HG02981 (cell line): ENCODE measurements around the gene RADX.
A peak's percentile ranks its signal among the peaks of the same experiment; 100 is the strongest.
"Not testable (repeated sequence)": the region's sequence is repeated elsewhere in the genome, so short reads cannot be mapped to it uniquely, and the experiment has no call there.

Experiments used
- ATAC-seq: cut with Tn5 transposase; IDR thresholded peaks from one replicate; pipeline ENCODE4 v1.9.1; 2021; ENCODE audit warnings: mild to moderate bottlenecking, moderate library complexity; ENCODE audit not compliant: unreplicated experiment

Gene RADX, protein sequence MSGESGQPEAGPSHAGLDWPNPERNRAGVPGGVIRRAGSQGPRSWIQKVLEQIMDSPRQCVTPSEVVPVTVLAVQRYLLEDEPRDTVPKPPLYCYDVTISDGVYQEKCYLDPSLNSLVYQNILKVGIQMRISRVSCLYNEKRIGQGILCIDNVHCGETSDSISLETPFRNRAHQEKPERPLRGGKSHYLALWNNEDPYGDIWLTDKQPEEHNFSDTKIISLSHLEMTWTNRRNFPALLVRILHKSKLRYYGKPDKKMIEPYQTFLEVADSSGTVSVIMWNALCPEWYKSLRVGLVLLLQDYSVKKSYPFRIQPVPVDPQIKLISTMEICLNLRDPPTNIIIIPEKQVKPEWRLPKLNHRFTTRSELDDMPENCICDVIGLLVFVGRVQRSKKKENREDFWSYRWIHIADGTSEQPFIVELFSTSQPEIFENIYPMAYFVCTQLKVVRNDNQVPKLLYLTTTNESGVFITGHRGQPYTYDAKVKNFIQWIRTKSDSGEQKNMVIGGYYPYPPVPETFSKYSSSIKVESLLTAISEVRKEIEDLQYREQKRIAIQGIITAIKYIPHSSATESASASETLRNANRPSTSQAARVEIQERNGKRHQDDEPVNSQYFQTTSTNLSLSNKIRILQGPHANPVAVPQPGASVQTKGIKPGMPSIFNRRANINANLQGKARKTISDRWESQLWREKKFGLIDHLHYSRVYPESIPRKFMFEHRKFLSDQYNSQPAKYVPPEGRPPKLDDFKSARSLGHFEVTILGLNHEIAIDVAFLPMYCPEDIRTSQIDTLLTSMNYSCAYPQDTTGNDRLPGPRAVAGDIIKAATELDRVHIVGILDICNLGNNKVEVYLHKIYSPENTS

DNA sequence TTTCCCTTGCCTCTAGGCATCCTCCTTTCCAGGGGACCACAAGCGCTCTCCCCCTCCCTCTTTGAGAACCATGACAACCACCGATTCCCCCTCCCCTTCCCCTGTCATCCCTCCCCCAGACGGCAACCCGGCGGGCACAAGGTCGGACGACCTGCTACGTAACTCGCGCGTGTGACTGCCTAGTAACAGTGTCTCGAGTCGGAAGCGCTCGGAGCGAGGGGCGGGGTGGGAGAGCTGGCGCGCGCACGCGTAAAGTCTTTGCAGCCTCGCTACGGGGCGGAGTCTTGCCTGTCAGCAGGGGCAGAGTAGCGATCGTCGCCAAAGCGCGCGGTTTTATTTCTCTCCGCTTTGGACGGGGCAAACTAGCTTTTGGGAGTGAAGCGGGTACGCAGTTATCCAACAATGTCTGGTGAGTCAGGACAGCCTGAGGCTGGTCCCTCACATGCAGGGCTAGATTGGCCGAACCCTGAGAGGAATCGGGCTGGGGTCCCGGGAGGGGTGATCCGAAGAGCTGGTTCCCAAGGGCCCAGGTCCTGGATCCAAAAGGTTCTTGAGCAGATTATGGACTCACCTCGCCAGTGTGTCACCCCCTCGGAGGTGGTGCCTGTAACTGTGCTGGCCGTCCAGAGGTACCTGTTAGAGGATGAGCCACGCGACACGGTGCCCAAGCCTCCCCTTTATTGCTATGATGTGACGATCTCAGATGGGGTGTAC lies at the start of gene RADX:
Gene RADX, plus strand, starts transcription at position 300 of the 714 bp plus-strand sequence. Its CDS starts 103 bp downstream, at position 403.
- peak; percentile 97 for ATAC-seq

DNA sequence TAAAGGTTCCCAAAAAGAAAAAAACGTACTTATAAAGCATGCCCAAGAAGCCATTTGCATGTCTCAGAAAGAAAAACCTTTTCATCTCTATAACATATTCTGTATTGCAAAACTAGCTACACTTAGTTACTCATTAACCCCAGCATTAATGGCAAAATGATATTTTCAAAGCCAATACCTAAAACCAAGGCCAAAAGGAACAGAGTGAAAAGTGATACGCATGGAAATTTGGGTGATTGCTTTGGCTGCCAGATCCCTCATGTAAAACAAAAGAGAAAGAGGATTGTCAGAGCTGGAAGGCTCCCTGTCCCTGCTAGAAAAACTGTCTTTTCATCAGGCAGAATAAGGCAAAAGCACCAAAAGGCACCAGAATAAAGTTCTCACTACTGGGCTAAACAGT lies 46.8 kb upstream of the RADX start:
- ATAC-seq = no peak

DNA sequence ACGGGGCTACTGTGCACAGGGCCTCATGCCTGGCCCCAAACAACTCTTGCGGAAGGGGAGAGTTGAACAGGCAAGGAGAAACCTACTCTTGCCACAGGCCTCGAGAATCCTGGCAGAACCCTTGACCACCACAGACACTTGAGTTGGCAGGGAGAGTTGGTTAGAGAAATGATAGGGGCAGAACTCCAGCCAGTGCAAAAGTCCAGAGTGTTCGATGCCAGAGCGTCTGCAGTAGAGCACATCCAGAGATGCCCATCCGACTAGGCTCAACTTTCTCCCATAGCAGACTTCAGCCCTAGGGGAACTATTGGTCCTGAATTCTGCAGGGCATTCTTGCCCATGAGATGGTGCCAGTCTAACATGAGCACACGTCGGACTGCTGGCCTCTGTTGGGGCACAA lies 45.4 kb upstream of the RADX start:
- ATAC-seq = no peak

DNA sequence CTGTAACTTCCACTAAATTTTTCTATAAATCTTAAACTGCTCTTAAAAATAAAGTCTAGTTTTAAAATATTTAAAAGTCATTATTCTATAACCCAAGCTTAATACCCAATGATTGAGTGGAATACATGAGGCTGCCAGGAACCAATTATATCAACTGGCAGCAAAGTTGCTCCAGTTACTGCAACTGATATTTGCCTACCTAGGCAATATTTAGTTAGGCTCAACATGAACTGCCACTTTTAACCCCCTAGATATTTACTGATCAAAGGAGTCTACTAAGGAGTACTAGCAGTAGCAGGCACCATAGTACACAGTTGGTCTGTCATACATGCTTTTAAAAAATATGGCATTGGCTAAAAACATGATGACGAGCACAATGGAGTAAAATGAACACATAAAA lies 29.9 kb upstream of the RADX start:
- ATAC-seq = no peak

DNA sequence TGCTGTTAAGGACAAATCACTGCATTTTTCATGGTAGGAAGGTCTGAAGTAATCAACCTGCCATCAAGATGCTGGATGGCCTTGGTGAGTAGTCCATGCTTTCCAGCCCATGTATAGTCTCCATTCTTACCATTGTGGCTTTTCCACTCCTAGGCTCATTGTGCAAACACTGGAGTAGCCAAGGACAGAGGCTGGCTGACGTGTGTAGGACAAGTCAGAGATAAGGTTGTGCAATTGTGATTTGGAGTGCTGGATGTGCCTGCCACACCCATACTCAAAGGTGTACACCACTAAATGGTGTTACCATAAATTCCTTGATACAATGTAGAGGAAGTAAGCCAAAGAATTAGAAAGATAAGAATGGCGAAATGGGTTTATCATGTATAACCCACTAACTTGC lies 26.3 kb upstream of the RADX start:
- ATAC-seq = no peak

DNA sequence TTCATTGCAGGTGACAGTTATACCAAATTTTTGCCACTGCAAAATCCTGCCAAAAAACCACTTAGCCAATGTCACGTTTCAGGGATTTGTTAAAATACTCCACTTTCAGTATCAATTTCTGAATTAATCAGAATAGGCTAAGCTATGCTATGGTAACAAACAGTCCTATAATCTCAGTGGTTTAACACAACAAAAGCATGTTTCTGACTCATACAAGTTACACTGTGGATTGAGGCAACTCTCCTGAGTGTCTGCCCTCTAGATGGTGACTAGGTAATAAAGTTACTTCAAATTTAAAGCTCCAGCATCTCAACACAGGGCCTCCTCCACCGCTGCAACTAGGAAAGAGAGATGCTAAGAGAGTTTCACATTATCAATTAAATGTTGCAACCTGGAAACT lies 23.0 kb upstream of the RADX start:
- ATAC-seq = no peak

DNA sequence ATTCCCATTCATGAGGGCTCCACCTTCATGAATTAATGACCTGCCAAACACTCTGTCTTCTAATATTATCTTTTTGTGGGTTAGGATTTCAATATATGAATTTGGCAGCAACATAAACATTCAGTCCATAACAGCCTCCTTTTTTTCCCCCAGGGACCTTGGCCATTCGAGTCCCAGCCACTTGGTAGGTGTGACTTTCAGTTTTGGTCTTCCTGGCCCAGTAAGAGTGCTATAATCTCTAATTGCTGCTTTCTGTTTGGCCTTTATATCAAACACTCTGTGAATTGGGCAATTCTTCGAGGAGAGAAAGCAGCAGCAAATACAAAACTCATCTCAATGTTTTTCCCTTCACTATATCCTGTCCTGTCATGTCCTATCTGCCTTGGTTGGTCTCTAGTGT lies 12.4 kb upstream of the RADX start:
- no peak for ATAC-seq

DNA sequence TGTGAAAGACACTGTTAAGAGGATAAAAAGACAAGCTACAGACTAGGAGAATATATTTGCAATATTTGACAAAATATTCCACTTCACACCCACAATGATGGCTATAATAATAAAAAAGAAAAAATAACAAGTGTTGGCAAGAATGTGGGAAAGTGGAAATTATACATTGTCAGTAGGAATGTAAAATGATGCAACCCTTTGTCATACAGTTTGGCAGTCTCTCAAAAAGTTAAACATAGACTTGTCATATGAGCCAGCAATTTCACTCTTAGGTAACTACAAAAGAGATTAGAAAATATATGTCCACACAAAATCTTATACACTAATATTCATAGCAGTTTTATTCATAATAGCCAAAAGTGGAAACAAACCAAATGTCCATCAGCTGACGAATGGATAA lies 5.2 kb upstream of the RADX start:
- ATAC-seq = no peak

DNA sequence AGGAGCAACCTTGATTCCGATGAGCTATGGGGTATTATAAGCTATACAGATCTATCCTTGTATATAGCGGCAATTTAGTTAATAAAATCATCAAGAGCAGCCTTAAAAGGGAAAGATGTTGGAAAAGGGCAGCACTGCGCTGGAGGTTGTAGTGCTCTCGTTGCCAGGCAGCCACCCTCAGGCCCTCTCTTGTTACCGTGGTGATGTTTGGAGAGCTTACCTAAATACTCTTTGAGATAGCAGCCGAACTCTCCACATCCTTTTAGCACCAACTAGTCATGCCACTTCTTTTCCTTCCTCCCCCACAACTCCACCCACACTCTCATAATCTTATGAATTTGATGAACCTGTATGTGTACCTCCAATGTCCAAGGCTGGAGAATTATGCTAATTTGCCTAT lies 3.8 kb upstream of the RADX start:
- ATAC-seq = no peak

DNA sequence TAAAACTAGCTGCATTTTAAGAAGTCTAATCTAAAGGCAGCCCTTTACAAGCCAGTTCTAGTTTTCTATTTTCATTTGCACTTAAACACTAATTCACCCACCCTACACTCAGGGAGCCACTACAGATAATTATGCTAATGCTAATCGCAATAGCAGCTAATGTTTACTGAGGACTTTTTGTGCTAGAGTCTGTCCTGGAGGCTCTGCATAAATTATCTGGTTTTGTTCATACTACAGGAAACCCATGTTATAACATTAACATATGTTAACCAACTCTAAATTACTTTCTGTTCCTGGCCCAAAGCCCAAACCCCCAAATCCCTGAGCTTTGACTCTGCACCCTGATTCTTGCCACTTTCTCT lies 480 bp upstream of the RADX start:
- ATAC-seq = peak; percentile 8

DNA sequence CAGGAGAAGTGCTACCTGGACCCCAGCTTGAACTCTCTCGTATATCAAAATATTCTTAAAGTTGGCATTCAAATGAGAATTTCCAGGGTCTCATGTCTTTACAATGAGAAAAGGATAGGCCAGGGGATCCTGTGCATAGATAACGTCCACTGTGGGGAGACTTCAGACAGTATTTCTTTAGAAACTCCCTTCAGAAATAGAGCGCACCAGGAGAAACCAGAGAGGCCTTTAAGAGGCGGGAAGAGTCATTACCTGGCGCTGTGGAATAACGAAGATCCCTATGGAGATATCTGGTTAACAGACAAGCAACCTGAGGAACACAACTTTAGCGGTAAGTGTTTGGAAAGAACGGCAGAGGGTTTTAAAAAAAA lies 600 bp downstream of the RADX start:
- peak; percentile 7 for ATAC-seq

DNA sequence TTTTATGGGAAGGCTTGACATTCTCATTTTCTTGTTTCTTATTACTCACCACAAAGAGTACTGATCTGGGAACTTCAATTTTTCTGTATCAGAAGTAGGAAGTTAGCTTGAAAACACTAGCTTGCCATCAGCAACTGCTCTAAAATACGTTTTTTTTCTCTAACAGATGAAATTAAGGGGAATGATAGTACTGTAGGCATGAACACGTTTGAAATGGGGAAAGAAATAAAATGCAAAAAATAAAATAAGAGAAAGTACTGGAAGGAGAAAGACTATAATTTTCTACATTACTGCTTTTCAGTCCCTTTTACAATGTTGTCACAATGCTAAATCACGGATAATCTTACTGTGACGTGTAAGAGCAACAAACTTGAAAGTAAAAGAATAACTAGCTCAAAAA lies 1.5 kb downstream of the RADX start:
- no peak for ATAC-seq

DNA sequence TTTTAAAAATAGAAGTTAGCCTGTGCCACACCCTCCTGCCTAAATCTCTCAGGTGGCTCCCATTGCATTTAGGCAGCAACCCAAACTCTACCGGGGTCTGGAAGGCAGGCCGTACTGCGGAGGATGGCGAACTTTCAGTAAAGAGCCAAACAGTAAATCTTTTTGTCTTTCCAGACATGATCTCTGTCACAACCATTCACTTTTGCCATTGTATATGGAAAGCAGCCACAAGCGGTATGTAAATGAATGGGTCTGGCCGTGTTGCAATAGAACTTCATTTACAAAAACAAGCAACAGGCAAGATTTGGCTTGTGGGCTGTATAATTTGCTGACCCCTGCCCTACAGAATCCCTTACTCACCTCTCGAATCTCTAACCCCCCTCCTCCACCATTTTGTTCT lies 3.3 kb downstream of the RADX start:
- no peak for ATAC-seq

DNA sequence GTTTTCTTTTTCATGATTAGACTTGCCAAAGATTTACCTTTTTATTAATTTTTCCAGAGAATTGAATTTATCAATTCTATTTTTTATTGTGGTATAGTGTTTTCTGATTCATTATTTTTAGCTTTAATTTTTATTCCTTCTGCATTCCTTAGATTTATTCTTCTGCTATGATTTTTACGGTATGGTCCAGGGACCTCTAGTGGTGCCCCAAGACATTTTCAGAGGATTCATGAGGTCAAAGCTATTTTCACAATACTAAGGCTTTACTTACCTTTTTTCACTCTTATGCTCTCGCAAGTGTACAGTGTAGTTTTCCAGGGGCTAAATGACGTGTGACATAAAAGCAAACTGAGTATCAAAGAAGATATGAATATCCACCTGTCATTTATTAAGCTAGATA lies 8.0 kb downstream of the RADX start:
- ATAC-seq = no peak

DNA sequence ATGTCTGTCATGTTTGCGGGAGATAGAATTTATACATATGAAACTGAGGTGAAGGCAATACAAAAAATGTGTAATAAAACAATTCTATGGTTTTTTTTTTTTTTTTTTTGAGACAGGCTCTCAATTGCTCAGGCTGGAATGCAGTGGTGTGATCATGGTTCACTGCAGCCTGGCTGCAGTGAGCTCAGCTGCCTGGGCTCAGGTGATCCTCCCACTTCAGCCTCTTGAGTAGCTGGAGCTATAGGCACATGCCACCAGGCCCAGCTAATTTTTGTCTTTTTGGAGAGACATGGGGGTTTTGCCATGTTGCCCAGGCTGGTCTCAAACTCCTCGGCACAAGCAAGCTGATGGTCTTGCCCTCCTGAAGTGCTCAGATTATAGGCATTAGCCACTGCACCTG lies 10.1 kb downstream of the RADX start:
- ATAC-seq = no peak

DNA sequence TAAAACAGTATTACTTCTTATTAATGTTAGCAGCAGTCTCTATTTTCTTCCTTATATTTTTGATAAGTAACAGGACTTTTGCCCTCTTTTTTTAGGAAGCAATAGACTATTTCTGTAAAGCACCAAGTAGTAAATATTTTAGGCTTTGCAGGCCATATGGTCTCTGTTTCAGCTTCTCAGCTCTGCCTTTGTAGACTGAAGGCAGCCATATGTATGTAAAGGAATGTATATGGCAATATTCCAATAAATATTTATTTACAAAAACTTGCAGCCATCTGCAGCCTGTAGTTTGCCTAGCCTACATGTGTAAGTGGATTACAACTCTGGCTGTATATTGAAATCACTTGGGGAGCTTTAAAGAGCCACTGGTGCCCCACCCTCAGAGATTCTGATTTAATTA lies 15.0 kb downstream of the RADX start:
- ATAC-seq = no peak

DNA sequence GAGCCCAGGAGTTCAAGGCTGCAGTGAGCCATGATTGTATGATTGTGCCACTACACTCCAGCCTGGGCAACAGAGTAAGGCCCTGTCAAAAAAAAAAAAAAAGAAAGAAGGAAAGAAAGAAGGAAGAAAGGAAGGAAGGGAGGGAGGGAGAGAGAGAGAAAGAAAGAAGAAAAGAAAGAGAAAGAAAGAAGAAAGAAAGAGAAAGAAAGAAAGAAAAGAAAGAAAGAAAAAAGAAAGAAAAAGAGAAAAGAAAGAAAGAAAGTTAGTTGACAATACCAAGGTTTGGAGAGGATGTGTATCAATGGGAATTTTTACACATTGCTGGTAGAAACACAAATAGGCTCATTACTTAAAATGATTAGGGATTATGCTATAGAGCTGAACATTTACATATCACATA lies 19.8 kb downstream of the RADX start:
- no peak for ATAC-seq

DNA sequence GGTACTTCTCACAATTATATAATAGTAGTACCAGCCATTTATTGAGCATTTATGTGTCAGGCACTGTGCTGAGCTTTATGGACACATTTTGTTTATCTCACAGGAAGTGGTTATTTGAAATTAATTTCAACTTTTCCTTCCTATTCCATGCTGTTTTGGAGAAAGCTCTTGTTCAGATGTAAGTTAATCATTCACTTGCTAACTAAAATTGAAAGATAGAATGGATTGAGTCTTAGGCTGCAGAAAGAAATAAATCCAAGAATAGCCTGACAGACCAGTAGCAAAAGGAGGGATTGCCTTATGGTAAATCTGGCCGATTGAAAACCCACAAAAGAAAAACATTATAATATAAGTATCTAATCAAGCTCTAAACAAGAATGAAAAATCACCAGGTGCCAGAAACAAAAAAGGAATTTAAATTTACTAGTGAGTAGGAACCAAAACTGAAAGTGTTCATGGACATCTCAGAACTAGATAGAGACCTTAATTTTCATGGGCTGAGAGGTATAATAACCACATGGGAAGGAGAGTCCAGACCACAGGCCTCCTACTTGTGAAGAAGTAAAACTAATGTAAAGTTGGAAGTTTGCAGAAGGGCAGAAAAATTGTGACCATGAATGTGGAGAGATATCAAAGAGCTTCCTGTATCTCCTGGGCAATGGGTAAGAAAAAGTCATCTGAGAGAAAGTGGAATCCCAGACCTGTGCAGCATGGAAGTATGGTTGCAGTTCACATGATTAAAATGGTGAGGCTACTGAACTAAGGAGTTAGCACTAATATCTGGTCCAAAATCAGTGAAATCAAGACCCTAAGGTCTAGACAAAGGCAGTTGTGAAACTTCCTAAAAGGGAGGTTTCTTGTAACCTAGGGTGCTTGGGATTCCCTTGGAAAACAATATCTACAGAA lies 38.0 kb downstream of the RADX start:
- ATAC-seq = peak; percentile 98

DNA sequence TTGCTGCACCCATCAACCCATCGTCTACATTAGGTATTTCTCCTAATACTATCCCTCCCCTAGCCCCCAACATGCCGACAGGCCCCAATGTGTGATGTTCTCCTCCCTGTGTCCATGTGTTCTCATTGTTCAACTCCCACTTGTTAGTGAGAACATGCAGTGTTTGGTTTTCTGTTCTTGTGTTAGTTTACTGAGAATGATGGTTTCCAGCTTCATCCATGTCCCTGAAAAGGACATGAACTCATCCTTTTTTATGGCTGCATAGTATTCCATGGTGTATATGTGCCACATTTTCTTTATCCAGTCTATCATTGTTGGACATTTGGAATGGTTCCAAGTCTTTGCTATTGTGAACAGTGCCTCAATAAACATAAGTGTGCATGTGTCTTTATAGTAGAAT lies 41.8 kb downstream of the RADX start:
- ATAC-seq = not testable (repeated sequence)

DNA sequence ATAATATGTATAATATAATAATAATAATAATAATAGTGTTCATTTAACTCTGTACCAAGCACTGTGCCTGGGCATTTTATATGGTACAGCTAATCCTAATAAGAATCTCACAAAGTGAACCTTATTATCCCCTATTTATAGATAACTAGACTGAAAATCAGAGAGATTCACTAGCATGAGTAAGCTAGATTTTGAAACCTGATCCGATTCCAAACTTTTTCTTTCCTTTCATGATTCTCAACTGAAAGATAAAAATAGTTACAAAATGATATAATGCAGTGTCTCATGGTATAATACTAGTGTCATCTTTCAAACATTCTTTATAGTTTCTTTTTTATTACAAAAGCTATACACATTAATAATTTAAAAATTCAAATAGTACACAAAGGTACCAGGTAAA lies 58.9 kb downstream of the RADX start:
- ATAC-seq = no peak

DNA sequence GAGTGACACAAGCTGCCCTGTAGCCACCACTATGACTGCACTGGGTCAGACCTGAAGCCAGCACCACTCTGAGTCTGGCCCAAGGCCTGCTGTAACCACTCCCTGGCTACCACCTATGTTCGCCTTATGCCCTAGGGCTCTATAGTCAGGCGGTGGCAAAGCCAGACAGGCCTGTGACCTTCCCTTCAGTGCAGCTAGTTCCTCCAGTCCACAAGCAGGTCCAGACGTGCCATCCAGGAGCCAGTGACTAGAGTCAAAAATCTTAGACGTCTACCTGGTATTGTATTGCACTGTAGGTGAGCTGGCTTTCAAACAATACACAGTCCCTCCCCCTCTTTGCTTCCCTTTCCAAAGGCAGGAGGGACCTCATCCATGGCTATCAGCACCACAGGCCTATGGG lies 60.7 kb downstream of the RADX start:
- ATAC-seq = no peak
